Stimulated activated CD8-positive, alpha-beta memory T cell treated with anti-CD3 and anti-CD28 coated beads, Interleukin-12 subunit alpha, Interleukin-12 subunit beta, amount 100 ng/mL, for 1 hour (primary cell): ENCODE data around the gene ZNF419.
"Not testable (repeated sequence)": the region's sequence is repeated elsewhere in the genome, so short reads cannot be mapped to it uniquely, and the experiment has no call there.

Experiments
- DNase-seq: peaks from one replicate; pipeline ENCODE4 v3.0.0-alpha.2; 2020; ENCODE audit warnings: low read depth

The ZNF419 gene

DNA sequence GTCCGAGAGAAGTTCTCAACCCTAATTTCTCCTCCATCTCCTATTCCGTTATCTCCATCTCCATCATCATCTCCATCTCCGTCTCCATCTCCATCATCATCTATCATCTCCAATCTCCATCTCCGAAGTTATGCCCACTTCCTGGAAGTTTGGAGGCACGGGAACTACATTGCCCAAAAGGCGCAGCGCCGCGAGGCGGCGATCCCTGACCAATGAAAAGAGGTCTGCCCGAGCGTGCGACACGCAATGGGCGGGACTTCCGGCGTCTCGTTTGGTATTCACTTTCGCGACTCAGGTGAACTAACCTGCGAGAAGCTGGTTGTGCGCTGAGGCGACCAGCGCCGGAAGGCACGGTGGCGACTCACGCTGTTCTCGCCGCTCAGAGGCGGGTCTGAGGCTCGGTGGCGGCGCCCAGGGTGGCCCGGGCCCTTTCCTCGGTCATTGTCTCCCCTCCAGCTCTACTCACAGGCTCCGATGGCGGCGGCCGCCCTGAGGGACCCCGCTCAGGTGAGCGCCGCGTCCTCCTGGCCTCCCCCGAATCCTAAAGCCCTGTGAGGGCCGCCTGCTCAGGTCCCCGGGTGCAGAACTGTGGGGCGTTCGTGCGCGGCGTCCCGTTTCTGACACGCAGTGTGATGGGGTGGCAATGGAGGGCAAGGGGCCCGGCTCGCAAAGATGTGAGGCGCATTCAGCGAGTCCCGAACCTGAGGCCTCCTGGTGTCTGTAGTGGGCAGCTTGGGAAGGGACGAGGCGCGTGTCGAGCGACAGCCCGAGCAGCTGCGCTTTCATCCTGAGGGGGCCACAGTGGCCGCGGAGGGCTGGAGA is at the start of gene ZNF419:
ZNF419 (plus strand) TSS at position 274 of the 822 bp plus-strand sequence; CDS start at position 475, 201 bp downstream.
- peak; percentile 92 for DNase-seq

DNA sequence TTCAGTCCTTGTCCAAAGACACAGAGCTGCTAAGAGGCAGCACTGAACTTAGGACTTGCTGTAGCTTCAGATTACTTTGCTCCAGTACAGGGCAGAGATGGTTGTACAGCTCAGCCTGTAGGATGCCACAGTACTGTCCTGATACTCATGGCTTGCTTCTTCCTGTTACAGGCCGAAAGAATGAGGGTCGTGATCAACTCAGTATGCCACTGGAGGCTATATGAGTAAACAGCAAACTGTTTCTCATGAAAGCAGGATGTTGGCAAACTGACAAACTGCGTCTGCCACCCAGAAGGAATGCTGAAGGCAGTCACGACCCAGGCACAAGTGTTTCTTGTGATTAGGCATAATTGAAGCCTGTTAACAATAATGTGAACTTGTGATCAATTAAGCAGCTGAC is 49.6 kb upstream of the ZNF419 start:
- DNase-seq, result no peak

DNA sequence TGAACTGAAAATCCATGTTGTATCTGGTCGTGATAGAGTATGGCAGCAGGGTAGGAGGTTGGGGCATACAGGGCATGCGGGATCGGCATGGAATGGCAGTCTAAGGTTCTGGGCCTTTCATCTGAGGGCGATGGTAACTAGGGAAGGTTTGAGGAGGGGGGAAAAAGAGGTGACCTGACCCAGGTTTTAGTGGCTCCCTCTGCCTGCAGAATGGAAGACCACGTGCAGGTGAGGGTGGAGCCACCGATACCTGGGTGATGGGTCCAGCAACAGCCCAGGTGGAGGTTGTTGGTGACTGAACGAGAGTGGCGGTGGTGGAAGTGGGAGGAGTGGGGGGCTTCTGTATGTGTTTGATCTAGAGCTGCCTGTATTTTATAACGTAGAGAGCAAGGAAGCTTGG is 48.6 kb upstream of the ZNF419 start:
- no peak for DNase-seq

DNA sequence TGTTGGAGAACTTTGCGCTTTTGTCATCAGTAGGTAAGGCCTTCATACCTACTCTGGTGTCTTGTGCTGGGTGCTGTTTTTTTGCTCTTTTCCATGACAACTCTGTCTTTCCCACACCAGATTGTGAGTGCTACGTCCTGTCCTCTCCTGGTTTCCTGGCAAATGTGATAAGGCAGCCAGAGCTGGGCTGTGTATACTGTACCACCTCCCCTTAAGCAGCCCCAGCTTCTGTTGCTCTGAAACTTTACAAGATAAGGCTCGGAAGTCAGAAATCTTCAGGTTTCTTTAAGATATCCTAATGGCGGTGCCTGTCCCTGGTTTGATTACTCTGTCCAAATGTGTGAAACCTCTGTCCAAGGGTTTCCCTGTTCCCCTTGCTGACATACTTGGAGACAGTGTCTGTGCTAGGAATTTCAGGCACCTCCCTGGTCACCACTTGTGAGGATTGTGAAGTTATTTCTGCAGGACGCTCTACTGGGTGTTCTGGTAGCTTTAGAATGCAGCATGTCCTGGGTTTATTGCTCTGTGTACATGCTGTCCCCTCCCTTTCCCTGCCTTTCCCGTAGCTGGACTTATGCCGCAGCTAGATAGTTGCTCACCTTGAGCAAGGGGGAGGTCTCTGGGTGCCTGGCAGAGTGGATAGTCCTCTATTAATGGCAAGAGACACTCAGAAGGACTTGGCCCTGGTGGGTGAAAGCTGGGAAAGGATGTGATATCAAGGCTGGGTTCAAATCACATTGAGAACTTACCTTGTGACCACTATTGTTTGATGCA is 45.4 kb upstream of the ZNF419 start:
- DNase-seq, result no peak

DNA sequence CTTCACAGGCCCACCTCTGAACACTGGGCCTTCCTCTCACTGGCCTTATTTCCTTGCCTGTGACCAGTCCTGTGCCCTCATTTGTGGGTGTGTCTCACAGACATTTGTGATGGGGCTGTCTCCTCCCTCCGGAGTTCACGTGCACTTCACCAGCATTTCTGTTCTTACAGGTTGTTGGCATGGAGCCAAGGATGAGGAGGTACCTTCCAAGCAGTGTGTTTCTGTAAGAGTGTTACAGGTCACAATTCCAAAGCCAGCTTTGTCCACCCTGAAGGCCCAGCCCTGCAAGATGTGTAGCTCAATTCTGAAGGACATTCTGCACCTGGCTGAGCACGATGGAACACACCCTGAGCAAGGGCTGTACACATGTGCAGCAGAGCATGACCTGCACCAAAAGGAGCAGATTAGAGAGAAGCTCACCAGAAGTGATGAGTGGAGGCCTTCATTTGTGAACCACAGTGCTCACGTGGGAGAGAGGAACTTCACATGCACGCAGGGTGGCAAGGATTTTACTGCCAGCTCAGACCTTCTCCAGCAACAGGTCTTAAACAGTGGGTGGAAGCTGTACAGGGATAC is 44.3 kb upstream of the ZNF419 start:
- no peak for DNase-seq

DNA sequence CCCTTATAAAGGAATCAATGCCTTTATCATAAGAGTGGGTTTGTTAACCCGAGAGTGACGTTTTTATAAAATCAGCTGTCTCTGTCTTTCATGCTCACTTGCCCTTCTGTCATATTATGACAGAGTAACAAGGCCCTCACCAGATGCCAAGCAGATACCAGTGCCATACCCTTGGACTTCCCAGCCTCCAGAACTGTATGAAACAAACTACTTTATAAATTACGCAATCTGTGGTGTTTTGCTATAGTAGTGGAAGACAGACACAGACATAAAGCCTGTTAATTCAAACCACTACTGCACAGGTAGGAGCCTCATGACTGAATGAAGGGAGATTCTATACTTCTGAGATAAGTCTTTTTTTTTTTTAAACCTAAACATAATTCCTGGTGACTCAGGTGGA is 35.2 kb upstream of the ZNF419 start:
- no peak for DNase-seq

DNA sequence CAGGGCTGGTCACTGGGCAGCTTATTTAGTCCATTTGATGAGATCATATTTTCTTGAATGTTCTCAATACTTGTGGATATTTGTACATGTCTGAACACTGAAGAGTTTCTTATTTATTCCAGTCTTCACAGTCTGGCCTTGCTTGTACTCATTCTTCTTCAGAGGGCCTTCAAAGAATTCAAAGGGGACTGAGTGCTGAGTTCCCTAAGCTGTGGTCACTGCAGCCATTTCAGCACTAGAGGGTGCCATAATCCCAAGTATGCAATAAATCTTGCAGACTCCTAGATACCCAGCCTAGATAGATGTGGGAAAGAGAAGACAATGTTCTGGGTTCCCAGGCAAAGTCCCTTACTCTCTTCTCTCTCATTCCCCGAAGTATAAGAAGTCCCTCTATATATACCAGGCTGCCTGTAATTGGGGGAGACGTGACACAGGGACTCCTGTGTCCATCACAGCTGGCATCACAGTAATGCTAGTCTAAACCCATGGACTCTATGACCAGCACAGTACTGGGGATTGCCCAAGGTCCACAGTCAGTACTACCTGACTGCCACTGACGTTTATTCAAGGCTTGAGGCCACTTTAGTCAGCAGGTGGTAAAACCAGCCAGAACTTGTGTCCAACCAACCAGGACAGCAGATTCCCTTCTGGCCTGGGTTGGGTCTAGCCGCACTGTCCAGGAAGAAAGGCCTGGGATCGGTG is 21.7 kb upstream of the ZNF419 start:
- no peak for DNase-seq

DNA sequence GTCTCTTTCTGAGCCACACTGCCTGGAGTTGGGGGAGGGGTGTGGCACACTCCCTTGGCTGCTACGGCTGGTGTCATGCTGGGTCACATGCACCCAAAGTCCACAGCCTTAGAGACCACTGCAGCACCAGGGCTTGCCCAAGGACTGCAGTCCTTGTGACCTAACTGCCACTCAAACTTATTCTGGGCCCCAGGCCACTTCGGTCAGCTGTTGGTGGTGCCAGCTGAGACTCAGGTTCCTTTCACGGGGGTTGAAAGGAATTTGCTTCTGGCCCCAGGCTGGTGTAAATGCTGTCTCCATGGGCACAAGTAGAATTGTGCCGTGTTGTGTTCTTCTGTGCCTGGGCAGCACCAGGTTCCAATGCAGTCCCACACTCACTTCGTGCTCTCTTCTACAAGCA is 21.1 kb upstream of the ZNF419 start:
- DNase-seq, result no peak

DNA sequence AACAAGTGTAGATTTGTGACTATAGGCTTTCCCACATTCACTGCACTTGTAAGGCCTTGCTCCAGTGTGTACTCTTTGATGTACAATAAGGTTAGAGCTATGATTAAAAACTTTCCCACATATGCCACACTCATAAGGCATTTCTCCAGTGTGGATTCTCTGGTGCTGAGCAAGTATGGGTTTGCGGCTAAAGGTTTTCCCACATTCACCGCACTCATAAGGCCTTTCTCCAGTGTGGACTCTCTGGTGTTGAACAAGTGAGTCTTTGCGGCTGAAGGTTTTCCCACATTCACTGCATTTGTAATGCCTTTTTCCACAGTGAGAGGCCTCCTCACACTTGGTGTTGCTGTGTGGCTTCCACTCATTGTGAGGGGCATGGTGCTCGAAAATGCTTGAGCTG is 13.9 kb upstream of the ZNF419 start:
- no peak for DNase-seq

DNA sequence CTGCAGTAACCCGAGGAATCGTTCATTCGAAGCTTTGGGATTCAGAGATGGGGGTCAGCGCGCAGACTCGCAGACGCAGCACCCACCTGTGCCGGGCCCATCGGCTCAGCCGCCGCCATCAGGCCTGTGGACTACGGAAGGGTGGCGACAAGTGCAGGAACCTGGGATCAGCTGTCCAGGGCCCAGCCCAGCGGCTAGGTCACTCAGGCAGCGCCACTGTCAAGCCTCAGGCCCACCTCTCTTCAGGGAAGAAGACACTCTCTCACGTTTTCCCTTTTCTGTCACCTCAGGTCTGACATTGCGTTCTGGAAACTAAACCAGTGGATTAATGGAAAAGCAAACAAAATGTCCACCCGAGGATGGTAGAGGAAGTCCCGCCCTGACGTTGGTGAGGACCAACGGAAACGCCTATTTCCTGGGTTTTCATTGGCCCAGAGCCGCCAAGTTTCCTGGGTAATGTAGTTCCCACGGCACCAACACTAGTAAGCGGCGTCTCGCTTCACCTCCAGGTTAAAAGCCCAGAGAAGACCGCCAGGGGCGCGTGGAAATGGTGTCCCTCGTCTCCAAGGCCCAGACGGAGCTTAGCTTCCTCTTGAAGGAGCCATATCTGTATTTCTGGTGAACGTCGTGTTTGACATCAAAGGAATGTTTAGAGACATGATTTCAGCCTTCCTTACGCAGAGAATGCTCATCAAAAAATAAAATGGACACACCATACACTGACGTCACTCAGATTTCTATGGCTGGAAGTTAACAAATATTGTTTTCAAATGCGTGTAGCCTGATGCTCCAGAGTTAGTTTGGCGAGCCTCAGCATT is 10.2 kb upstream of the ZNF419 start, which contains the start of gene ZNF772:
ZNF772 (minus strand) TSS at position 376 of the 818 bp plus-strand sequence; CDS start at position 119, 257 bp downstream.
- DNase-seq, result peak; percentile 77

DNA sequence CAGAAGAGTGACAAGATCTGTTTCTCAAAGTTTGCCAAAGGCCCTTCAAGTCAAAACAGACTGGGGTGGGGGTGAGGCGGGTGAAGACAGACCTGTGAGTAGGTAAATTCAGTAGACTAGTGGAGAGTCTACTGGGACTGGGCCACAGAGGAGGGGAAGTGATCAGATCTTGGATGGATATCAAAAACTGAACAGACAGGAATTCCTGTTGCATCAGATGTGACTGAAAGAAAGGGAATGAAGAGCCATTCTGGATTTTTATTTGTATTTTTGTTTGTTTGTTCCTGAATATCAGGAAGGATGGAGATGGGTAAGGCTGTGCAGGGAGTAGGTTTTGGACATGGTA is 722 bp downstream of the ZNF419 start:
- not testable (repeated sequence) for DNase-seq

DNA sequence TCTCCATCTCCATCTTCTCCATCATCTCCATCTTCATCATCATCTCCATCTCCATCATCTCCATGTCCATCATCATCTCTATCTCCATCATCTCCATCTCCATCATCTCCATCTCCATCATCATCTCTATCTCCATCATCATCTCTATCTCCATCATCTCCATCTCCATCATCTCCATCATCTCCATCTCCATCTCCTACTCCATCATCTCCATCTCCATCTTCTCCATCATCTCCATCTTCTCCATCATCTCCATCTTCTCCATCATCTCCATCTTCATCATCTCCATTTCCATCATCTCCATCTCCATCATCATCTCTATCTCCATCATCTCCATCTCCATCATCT is 11.8 kb downstream of the ZNF419 start:
- DNase-seq, result not testable (repeated sequence)

DNA sequence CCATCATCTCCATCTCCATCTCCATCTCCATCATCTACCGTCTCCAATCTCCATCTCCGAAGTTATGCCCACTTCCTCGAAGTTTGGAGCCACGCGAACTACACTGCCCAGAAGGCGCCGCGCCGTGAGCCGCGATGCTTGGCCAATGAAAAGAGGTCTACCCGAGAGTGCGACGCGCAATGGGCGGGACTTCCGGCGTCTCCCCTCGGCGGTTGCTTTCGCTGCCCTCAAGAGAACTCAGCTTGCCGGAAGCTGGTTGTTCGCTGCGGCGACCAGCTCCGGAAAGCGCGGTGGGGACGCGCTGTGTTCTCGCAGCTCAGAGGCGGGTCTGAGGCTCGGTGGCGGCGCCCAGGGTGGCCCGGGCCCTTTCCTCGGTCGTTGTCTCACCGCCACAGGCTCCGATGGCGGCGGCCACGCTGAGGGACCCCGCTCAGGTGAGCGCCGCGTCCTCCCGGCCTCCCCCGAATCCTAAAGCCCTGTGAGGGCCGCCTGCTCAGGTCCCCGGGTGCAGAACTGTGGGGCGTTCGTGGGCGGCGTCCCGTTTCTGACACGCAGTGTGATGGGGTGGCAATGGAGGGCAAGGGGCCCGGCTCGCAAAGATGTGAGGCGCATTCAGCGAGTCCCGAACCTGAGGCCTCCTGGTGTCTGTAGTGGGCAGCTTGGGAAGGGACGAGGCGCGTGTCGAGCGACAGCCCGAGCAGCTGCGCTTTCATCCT is 12.3 kb downstream of the ZNF419 start, which contains the start of gene ZNF773:
ZNF773 (plus strand) TSS at position 259 of the 716 bp plus-strand sequence; CDS start at position 402, 143 bp downstream.
- DNase-seq, result peak; percentile 94

DNA sequence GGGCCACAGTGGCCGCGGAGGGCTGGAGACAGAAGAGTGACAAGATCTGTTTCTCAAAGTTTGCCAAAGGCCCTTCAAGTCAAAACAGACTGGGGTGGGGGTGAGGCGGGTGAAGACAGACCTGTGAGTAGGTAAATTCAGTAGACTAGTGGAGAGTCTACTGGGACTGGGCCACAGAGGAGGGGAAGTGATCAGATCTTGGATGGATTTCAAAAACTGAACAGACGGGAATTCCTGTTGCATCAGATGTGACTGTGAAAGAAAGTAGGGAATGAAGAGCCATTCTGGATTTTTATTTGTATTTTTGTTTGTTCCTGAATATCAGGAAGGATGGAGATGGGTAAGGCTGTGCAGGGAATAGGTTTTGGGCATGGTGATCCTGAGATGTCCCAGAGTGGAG is 12.8 kb downstream of the ZNF419 start:
- not testable (repeated sequence) for DNase-seq

DNA sequence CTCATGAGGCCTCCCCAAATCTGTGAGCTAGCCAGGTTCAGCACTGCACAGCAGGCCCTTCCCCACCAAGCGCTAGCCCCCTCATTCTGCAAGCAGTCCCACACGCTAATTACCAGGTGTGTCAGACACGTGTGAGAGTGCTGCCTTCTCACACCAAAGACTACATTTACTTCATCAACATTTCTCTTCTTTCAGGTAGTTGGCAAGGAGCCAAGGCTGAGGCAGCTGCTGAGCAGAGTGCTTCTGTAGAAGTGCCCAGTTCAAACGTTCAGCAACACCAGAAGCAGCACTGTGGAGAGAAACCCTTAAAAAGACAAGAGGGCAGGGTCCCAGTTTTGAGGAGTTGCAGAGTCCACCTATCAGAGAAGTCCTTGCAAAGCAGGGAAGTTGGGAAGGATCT is 18.6 kb downstream of the ZNF419 start:
- no peak for DNase-seq

DNA sequence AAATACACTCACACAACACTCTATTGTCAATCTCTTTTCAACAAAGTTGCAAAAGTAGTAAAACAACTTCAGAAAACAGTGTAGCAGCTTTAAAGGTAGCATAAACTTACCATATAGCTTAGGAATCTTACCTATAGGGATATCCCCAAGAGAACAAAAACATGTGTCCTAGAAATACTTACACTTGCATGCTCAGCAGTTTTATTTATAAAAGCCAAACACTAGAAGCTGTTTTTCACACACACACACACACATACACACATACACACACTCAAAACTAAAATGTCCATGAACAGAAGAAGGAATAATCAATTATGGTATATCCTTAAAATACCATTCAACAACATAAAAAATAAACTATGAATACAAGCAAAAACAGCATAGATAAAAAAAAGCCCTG is 23.9 kb downstream of the ZNF419 start:
- no peak for DNase-seq

DNA sequence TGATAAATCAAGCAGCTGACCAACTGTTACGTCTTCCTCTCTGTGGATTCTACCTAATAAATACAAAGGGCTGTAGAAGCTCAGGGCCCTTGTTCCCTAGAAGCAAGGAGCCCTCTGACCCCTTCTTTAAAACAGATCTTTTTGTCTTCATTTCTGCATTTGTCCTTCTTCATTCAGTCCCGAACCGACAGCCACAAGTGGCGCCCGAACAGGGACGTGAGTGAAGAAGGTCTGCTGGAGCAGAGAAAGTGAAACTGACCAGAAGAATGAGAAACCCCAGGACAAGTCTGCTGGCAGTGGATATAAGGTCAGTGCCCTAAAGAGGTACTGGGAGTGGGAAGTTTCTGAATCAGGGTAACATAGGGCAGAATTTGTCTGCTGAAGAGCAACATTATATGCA is 25.3 kb downstream of the ZNF419 start:
- DNase-seq, result no peak

DNA sequence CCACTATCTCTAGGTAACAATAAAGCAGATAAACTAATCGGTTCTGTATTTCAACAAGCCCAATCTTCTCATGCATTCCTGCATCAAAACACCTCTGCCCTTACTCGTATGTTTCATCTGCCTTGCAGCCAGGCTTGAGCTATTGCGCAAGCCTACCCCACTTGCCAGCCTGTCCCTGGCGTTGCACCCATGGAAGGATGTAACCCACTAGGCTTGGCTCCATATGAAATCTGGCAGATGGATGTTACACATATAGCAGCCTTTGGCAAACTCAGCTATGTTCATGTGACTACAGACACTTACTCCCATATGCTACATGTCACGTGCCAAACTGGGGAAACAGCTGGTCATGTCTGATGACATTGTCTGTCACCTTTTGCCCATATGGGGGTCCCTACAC is 27.7 kb downstream of the ZNF419 start:
- no peak for DNase-seq

DNA sequence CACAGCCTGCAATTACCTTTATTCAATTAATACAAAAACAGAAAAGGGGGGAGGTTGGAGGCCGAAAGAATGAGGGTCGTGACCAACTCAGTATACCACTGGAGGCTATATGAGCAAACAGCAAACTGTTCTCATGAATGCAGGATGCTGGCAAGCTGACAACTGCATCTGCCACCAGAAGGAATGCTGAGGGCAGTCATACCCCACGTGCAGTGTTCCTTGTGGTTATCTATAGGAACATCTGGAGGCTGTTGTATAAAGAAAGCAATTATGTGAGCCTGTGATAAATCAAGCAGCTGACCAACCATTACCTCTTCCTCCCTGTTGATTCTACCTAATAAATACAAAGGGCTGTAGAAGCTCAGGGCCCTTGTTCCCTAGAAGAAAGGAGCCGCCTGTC is 30.5 kb downstream of the ZNF419 start:
- DNase-seq, result not testable (repeated sequence)

DNA sequence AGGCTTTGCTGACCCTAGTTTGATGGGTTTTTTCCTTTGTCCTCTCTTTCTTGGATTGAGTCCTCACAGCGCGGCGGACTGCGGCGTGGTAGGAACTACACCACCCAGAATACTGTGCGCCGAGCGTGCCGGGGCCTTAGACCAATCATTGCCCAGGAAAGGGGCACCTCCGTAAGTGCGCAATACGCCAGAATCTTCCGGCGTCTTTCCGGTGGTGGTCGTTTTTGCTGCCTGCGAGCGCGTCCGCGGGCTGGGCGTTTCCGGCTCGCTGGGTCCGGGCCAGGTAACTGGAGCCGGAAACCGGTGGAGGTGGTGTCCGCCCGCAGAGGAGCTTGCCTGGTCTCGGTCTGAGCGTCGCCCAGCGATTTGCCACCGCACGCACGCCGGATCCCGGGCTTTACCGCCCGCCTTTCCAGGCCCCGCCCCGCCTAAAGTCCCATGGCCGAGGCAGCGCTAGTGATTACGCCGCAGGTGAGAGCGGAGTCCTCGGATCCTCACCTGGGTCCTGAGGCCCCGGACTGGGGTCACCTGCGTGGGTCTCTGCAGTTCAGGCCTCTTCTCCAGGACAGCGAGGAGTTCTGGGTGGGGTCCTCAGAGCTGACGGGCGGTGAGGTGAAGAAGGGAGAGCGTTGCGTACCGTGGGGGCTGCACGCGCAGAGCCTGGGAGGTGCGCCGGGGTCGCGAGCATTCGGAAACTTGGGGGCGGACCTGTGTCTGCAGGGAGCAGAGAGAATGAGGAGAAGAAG is 39.8 kb downstream of the ZNF419 start, which contains the start of gene ZNF549:
ZNF549 (plus strand) TSS at position 221 of the 746 bp plus-strand sequence; CDS start at position 439, 218 bp downstream.
- DNase-seq, result peak; percentile 81
